HL-60 (cell line): ENCODE results near the gene PNRC2.

ENCODE experiments used
- POLR2AphosphoS5 ChIP-seq: IDR thresholded peaks from 2 replicates; pipeline ENCODE4 v1.6.1; 2012; ENCODE audit warnings: low read depth
- TF ChIP-seq, protein P1 (sequence below): IDR thresholded peaks from one replicate; pipeline ENCODE4 v1.5.1; 2011; ENCODE audit warnings: low read length, control low read depth, inconsistent platforms; ENCODE audit not compliant: insufficient read depth

DNA sequence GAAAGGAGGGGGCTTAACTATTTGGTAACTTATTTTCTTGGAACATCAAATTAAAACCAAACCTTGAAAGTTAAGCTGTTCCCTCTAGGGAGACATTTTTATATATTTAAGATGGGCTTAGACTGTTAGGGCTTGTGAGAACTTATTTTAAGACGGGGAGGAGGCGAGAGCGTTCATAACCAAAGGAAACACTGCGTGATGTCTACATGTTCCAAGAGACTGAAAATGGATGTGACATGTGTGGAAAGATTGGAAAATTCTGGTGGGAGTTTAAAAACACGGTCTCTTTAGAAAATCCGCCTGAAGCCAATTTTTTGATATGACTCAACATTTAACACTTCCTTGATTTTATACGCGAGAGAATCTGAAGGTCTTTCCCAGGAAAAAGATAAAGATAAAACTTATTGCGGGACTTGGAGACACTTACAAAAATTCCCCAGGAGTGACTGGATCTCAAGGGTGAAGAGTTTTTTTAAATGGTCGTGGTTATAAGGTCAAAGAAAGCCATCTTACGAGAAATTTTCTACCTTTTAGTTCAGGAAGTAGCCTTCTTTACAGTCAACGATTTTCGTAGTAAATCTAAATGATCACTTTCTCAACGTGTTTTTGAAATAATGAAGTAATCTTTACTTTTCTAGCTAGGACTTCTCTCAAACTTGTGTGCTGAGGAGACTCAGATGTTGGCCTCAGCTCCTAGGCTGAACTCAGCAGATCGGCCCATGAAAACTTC lies 828 bp downstream of the PNRC2 start:
- TF ChIP-seq, protein P1, sequence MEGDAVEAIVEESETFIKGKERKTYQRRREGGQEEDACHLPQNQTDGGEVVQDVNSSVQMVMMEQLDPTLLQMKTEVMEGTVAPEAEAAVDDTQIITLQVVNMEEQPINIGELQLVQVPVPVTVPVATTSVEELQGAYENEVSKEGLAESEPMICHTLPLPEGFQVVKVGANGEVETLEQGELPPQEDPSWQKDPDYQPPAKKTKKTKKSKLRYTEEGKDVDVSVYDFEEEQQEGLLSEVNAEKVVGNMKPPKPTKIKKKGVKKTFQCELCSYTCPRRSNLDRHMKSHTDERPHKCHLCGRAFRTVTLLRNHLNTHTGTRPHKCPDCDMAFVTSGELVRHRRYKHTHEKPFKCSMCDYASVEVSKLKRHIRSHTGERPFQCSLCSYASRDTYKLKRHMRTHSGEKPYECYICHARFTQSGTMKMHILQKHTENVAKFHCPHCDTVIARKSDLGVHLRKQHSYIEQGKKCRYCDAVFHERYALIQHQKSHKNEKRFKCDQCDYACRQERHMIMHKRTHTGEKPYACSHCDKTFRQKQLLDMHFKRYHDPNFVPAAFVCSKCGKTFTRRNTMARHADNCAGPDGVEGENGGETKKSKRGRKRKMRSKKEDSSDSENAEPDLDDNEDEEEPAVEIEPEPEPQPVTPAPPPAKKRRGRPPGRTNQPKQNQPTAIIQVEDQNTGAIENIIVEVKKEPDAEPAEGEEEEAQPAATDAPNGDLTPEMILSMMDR = no peak
- TF ChIP-seq POLR2AphosphoS5 = no peak
